Measurements from ENCODE around the gene NECAB2. TPM values are rescaled to one million over a fixed set of nuclear protein-coding genes. Genes with fewer than 3 reads are reported as not detected.

The NECAB2 gene
- polyA plus RNA-seq, 2 of the 4 experiments (the other 2 are of a cell fraction): 1.1 to 1.4 TPM

DNA sequence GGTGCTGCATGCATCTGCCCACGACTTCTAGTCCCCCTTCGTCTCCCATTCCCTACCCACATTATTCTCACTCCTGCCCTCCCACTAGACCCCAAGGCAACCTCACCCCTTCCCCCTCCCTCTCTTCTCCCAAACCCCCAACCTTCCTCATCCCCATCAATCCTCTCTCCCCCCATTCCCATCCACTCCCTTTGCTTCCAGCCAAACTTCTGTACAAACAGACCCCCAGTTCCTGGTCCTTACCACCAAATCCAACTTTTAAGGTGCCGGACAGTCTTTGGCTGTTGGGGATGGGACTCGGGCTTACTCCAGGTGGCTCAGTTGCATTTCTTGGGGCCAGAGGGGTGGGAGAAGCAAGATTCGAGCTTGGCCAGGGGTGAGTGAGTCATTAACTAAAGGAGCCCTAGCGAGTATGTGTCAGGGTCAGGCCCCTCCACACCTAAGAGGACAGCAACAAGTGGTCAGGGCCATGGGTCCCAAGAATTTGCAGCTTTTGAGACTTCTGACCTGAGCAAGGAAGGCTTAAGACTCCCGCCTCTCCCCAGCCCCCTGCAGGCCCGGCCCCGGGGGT is 74.3 kb downstream of the NECAB2 start, which contains the start of gene SLC38A8:
Gene SLC38A8 (minus strand): TSS at position 488 of the 571 bp plus-strand sequence. CDS start 638 bp downstream, outside the sequence.
- no peak for FAIRE-seq
- ChIA-PET CTCF (interaction anchor here (0.7 to 11.3 kb wide), 11 partner anchors 13 to 217 kb away, joined by 3 to 87 read pairs (median 10); no protein-coding TSS in a partner anchor), POLR2A (no interaction called here)
- TF ChIP-seq CHD2 (IDR thresholded peaks at IDR 0.05; ENCODE audit: low read length, partially characterized antibody) (no peak), HEYL (CRISPR knock-in tag; IDR thresholded peaks at IDR 0.05) (no peak), CBX8 (IDR thresholded peaks at IDR 0.05) (no peak), POLR2AphosphoS2 (conservative IDR thresholded peaks at IDR 0.05; ENCODE audit: low read length) (no peak), EHF (CRISPR knock-in tag; IDR thresholded peaks at IDR 0.05) (no peak), CBX2 (IDR thresholded peaks at IDR 0.05; ENCODE audit: borderline replicate concordance, low read depth) (no peak), RAD21 (conservative IDR thresholded peaks at IDR 0.05 in 1 of 2, IDR thresholded peaks at IDR 0.05 in 1 of 2) (no peak), RFX5 (IDR thresholded peaks at IDR 0.05) (no peak), BHLHE40 (IDR thresholded peaks at IDR 0.05; ENCODE audit: low read depth, low read length) (no peak), FOXS1 (CRISPR knock-in tag; IDR thresholded peaks at IDR 0.05) (no peak), ZSCAN20 (CRISPR knock-in tag; IDR thresholded peaks at IDR 0.05) (no peak), CHD4 (IDR thresholded peaks at IDR 0.05; ENCODE audit: borderline replicate concordance) (no peak), HOXA7 (CRISPR knock-in tag; IDR thresholded peaks at IDR 0.05) (no peak)
- TF ChIP-seq, protein P1, sequence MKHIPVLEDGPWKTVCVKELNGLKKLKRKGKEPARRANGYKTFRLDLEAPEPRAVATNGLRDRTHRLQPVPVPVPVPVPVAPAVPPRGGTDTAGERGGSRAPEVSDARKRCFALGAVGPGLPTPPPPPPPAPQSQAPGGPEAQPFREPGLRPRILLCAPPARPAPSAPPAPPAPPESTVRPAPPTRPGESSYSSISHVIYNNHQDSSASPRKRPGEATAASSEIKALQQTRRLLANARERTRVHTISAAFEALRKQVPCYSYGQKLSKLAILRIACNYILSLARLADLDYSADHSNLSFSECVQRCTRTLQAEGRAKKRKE (CRISPR knock-in tag; IDR thresholded peaks at IDR 0.05; ENCODE audit: low read depth): no peak
- TF ChIP-seq, protein P2, sequence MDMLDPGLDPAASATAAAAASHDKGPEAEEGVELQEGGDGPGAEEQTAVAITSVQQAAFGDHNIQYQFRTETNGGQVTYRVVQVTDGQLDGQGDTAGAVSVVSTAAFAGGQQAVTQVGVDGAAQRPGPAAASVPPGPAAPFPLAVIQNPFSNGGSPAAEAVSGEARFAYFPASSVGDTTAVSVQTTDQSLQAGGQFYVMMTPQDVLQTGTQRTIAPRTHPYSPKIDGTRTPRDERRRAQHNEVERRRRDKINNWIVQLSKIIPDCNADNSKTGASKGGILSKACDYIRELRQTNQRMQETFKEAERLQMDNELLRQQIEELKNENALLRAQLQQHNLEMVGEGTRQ (IDR thresholded peaks at IDR 0.05): no peak
- TF ChIP-seq, protein P3, sequence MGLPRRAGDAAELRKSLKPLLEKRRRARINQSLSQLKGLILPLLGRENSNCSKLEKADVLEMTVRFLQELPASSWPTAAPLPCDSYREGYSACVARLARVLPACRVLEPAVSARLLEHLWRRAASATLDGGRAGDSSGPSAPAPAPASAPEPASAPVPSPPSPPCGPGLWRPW (IDR thresholded peaks at IDR 0.05): no peak
- TF ChIP-seq, protein P4, sequence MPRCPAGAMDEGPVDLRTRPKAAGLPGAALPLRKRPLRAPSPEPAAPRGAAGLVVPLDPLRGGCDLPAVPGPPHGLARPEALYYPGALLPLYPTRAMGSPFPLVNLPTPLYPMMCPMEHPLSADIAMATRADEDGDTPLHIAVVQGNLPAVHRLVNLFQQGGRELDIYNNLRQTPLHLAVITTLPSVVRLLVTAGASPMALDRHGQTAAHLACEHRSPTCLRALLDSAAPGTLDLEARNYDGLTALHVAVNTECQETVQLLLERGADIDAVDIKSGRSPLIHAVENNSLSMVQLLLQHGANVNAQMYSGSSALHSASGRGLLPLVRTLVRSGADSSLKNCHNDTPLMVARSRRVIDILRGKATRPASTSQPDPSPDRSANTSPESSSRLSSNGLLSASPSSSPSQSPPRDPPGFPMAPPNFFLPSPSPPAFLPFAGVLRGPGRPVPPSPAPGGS (IDR thresholded peaks at IDR 0.05): no peak
- 55% methylated on average over 9 of the region's 9 CpGs for WGBS (ENCODE audit: missing lambda C conversion rate)
- no peak within 1 kb of the TSS for H3K4me2 ChIP-seq
- no peak within 1 kb of the TSS for H3K27ac ChIP-seq
- no peak for ATAC-seq
- DNase-seq (ENCODE audit: low read depth in 1 of 2, low spot score in 1 of 2): no peak
- H3K4me3 ChIP-seq: no peak within 1 kb of the TSS
- no peaks in the 10 kb centered on the region for H3K9me3 ChIP-seq
- no peaks in the 10 kb centered on the region for H3K4me1 ChIP-seq

DNA sequence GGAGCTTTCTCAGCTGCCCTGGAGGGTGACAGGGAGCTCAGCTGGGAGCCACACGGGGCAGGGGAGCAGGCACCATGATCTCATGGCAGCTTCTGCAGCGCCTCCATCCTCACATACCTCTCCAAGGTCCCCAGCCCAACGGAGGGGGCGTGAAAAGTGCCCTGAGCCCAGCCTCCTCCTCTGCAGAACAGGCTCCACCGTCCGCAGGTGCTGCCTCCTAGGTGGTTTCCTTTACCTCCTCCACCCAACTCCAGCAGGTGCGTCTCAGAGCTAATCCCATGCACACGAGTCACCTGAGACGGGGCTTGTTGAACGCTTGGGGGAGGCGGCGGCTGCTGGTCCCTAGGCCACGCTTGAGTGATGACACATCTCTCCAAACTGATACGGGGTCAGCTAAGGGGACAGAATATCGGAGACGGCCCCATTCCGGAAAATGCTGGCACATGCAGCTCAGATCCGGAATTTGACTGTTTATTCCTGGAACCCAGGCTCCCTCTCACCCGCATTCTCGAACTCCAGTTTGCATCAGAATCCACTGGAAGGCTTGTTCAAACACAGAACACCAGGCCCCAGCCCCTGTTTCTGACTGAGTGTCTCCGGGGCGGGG is 74.9 kb downstream of the NECAB2 start:
- no peak for DNase-seq (ENCODE audit: low read depth in 1 of 2, low spot score in 1 of 2)
- TF ChIP-seq HOXB5 (CRISPR knock-in tag; IDR thresholded peaks at IDR 0.05): no peak
- TF ChIP-seq ZNF302 (CRISPR knock-in tag; IDR thresholded peaks at IDR 0.05): no peak
- no peak for TF ChIP-seq SREBF2 (IDR thresholded peaks at IDR 0.05)
- TF ChIP-seq EP300 (IDR thresholded peaks at IDR 0.05): no peak
- TF ChIP-seq RCOR1 (IDR thresholded peaks at IDR 0.05; ENCODE audit: low read depth, low read length): no peak
- TF ChIP-seq CHD4 (IDR thresholded peaks at IDR 0.05; ENCODE audit: borderline replicate concordance): no peak
- TF ChIP-seq MAZ (IDR thresholded peaks at IDR 0.05; ENCODE audit: borderline replicate concordance, low read depth, low read length): no peak
- no peak for TF ChIP-seq NFE2L2 (conservative IDR thresholded peaks at IDR 0.05; ENCODE audit: low read length)
- no peak for TF ChIP-seq FOSB (CRISPR knock-in tag; IDR thresholded peaks at IDR 0.05)
- TF ChIP-seq MAFK (IDR thresholded peaks at IDR 0.05; ENCODE audit: partially characterized antibody): no peak
- no peak for TF ChIP-seq MYC (IDR thresholded peaks at IDR 0.05; ENCODE audit: borderline replicate concordance, low read length)
- no peak for TF ChIP-seq HOXB13 (CRISPR knock-in tag; IDR thresholded peaks at IDR 0.05; ENCODE audit: low read depth)
- 77% methylated on average over 21 of the region's 22 CpGs for WGBS (ENCODE audit: missing lambda C conversion rate)
- Histone ChIP-seq H3K9me3 (no peaks in the 10 kb centered on the region), H3K27ac (no peak overlapping the region), H3K4me1 (no peaks in the 10 kb centered on the region), H3K4me3 (no peak overlapping the region), H3K4me2 (no peak overlapping the region)
- no peak for ATAC-seq
- no peak for FAIRE-seq
- ChIA-PET CTCF (interaction anchor here (0.7 to 11.3 kb wide), 8 partner anchors 12 to 218 kb away, joined by 3 to 87 read pairs (median 10); no protein-coding TSS in a partner anchor), POLR2A (no interaction called here)

Data from A549 (cell line).